WI38 (cell line): ENCODE measurements around the gene LDHD.

Experiments used
- H3K4me3 ChIP-seq: 2 replicates; pipeline ENCODE4 v1.5.1; 2011; ENCODE audit warnings: low read depth, mild to moderate bottlenecking, control low read depth, low read length
- CTCF ChIP-seq: IDR thresholded peaks from 2 replicates; pipeline ENCODE4 v1.5.1; 2012; ENCODE audit warnings: low read depth, mild to moderate bottlenecking, control low read depth, low read length

Gene LDHD

GRCh38 chr16:75089486-75090202, 26.9 kb downstream of the LDHD start:
- no peak for TF ChIP-seq CTCF
- H3K4me3 ChIP-seq = no peak overlapping the region

- no peak overlapping the region for H3K4me3 ChIP-seq
- TF ChIP-seq CTCF = no peak
Observed at GRCh38 chr16:75088934-75089333, 27.6 kb downstream of the LDHD start.

DNA sequence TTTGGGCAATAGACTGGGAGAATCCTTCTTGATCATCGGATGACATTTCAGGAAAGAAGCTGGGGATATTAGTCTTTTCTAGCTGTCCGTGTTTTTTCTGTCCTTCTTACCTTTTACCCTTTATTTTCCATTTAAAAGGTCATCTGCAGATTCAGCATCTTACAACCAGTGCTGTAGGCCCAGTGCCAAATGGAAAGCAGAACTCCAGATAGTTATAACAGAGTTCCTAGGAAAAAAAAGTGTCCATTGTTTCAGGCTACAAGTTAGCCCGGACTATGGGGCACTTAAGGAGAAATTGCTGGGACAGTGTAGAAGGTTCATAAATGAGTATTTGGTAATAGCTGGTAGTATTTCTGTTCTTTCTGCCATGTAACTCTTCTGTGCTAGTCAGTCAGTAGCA, 28.4 kb downstream of the LDHD start:
- no peak overlapping the region for H3K4me3 ChIP-seq
- TF ChIP-seq CTCF = no peak

- no peak for TF ChIP-seq CTCF
- H3K4me3 ChIP-seq = peak overlapping the region; percentile 47
Observed at GRCh38 chr16:75087375-75087979, 29.1 kb downstream of the LDHD start.

GRCh38 chr16:75086688-75087374, 29.7 kb downstream of the LDHD start:
- no peak for TF ChIP-seq CTCF
- H3K4me3 ChIP-seq = no peak overlapping the region

DNA sequence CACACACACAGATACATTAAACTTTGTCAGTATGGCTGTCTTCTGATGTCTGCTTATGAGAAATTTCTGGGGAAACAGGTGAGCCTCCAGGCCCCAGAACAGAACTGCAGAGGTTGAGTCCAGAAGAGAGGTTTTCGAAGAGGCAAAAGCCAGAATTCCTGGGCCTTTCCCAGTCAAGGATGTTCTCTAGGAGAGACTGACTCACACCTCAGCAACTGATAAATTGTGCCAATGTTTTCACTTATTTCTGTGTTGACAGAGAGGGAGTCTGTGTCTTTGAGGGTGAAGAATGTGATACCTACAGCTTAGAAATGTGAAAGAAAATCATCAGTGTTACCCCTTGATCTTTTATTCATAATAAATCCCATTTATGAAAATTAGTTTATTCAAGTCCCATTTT, 30.3 kb downstream of the LDHD start:
- no peak overlapping the region for H3K4me3 ChIP-seq
- TF ChIP-seq CTCF = no peak

DNA sequence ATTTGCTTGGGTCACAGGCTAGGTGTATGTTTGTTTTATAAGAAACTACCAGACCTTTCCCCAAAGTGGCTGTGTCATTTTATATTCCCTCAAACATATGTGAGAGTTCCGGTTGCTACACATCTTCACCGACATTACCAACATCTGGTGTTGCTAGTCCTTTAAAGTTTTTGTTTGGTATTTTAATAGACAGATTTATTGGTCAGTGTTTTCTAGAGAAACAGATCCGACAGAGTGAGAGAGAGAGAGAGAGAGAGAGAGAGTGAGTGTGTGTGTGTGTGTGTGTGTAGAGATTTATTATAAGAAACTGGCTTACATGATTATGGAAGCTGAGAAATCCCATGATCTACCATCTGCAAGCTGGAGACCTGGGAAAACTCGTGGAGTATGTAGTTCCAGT, 31.0 kb downstream of the LDHD start:
- TF ChIP-seq CTCF = no peak
- no peak overlapping the region for H3K4me3 ChIP-seq
